ENCODE measurements around the gene GRIK3.

The GRIK3 gene

DNA sequence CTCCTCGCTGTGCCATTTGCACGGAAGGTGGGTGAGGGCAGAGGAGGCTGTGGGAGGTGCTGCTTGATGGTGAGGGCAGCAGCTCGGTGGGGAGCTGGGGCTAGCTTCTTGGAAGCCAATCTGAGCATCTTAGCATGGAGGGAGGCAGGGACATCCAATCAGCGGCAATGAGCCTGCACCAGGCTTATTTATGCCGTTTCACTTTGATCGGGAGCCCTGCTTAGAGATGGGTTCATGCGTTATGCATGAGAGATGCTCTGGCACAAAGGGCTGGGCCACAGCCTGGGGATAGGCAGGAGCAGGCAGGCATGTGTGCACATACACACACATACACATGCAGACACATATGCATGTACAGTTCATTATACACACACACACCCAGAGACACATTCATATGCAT lies 220.2 kb downstream of the GRIK3 start:
- no peak for DNase-seq

DNA sequence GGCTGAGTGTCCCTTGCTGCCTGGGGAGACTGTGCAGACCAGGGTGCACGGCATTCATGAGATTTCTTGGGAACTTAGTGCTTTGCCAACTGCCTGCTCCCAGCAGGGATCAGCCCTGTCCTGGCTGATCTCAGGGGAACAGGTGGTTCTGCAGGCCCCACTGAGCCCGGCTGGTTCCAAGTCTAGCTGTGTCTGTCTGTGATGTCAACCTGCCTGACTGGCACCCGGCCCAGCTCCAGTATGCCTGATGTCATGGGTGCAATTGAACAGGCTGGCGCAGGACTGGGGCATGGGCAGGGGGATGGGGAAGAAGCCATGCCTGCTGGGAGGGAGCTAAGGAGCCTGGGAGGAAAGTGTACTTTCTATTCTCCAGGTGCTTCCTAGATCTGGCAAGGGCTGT lies 227.1 kb downstream of the GRIK3 start:
- no peak for DNase-seq

DNA sequence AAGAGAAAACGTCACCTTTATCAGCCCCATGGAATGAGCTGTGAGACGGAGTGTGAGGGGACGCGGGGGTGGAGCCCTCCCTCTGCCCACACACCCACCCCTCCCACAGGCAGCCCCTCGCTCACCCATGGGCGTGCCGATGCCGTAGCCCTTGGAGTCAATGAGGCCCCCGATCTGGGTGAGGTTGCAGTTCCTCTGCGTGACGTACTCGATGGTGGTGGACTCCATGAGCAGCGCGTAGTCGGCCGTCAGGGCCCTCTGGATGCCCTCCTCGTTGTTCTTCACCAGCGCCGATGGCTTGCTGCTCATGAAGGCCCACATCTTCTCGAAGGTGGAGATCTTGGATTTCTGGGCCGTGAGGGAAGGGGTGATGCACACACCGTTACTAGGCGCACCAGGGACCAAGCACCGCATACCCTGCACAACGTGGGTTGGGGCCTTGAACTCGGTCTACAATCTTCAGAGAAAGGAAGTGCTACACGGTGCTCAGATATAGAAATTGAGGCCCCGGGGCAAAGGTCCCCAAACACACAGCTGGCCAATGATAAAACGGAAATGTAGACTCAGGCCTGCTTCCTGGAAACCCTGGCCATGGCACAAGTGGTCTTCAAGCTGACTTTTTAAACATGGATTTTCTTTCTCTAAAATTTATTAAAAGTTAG lies 228.2 kb downstream of the GRIK3 start:
- DNase-seq: no peak

DNA sequence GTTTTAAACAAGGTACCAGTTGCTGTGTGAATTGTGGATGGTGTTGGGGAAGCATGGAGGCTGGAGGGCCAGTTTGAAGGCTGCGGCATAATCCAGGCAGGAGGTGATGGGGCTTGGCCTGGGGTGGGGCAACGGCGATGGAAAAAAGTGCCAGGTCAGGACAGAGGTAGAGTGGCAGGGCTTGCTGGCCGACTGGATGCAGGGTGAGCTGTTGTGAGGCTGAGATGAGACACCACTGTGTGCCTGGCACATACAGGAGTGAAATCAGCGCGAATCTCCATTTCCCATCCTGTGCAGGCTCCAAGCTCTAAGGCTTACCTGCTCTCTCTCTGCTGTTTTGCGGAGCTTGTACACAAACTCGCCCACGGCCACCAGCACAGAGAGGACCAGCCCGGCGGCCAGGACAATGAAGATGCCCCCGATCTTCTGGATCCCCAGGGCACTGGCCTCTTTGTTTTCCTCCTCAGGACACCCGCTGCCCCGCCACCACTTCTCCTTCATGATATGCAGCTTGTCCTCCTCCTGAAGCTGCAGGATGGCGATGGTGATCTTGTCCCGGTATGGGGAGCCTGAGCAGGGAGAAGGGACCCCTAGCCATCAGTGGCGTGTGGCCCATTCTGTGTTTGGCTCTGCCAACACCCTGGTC lies 229.5 kb downstream of the GRIK3 start:
- no peak for DNase-seq

DNA sequence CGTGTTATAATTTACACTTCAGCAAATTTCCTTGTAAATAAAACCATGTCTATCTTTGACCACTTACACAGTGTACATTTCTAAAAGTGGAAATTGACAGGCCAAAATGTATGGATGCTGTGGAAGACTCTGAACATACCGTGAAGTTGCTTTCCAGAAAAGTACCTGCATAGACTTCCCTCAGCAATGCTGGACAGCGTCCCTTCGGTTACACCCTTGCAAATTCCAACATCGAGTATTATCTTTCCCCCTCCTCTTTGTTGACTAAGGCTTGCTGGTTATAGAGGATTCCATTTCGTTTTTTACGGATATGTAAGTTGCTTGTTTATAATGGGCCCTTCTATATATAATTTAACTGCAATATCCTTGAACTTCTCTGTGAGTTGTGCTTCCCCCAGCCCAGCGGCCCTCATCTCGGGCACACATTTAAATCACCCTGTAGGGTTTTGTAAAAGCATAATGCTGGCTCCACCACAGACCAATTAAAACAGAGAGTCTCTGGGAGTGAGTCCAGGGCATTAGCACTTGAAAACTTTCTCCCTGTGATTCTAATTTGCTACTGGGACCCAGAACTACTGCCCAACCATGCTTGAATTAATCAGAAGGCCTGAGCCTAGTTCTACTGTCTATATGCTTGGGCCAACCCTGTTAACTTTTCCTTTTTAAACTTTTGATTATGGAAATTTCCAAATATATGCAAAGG lies 230.3 kb downstream of the GRIK3 start:
- DNase-seq: no peak

DNA sequence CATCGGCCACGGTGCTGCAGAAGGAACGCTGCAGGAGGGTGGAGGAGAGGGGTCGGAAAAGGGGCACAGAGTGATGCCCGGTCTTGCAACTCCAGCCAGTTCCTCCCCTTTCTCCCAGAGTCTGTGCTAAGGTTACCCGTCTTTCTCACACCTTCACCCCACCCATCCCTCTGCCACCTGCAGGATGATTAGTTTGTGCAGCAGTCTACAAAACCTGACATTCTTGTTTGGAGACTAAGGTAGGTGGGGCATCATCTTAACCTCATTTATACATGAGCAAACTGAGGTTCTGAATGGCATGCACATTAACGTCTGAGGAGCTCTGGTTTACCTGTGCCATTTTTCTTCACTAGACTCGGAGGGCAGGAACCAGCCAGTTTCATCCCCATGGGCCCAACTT lies 232.3 kb downstream of the GRIK3 start:
- no peak for DNase-seq

DNA sequence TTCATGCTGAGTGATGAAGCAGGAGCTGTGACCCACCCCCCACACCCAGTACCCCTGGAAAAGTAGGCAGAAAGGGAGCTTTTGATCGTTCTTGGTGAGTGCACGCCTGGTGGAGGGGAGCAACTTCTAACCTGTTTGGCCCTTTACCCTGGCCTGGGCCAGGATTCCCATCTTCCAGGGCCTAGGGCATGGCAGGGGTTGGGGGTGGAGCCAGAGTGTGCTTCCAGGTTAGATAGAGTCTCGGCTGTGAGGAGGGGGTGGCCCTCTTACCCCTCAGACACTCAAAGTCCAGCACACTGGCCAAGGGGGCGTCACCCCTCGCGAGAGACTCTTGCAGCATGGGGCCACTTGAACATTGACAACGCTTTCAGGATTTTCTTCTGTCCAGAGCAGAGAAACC lies 236.6 kb downstream of the GRIK3 start:
- no peak for DNase-seq

DNA sequence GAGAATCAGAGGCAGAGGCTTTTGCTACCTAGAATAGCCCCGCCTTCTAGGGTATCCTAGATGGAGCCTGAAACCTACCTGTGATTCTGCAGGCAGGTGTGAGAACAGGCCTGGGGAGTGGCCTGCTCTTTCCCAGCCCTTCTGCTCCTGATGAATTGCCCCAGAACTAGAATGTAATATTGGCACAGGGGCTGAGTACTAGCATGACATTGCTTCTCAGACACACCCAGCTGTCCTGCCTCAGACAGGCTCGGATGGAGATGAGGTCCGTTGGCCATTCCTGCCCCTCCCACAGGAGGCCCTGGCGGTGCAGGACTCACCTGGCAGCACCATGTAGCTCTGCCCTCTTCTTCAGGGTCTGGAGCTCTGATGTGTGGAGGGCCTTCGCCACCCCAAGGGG lies 237.6 kb downstream of the GRIK3 start:
- DNase-seq: no peak

DNA sequence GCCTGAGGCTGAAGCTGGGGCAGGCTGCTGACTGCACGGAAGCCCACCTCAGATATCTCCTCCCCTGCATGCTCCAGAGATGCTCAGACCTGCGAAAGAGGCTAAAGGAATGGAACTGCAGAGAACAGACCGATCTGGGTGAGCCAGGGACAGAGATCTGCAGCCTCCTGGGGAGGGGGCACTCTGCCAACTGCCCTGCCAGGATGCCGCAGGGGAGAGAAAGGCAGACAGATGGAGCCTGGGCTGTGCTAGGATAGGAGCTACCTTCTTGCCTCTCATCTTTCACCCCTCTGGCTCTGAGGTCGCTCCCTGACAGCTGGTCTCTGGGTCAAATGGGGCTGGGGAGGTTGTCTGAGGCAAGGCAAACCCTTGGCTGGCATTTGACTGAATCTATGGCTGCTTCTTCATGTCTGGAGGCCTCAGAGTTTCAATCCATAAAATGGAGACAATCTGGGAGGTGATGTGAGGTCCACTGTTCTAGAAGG lies 238.2 kb downstream of the GRIK3 start:
- DNase-seq: no peak

DNA sequence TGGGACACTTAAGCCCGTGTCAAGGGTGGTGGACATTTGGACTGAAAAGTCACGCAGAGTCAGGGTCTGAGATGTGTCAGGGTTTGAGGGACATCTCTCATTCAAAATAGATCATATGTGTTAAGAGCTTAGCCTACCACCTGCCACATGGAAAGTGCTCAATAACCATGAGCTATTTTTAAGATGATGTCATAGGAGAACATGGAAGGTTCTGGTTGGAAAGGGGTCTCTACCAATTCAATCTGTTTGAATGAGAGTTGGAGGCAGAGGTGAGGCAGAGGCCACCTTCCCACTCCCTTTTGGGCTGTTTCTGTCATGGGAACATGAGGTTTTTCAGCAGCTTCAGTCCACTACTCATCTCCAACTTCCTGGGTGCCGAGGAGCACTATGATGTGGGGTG lies 239.9 kb downstream of the GRIK3 start:
- no peak for DNase-seq

DNA sequence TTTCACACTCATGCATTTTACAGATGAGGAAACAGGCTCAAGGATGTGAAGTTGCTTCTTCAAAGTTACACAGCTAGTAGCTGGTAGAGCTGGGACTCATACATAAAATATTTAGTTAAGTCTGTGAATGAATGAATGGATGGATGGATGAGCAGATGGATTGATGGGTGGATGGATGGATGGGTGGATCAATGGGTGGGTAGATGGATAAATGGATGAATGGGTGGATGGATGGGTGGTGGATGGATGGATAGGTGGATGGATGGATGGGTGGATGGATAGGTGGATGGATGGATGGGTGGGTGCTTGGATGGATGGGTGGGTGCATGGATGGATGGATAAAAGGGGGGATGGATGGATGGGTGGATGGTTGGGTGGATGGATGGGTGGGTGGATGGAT lies 240.9 kb downstream of the GRIK3 start:
- no peak for DNase-seq

DNA sequence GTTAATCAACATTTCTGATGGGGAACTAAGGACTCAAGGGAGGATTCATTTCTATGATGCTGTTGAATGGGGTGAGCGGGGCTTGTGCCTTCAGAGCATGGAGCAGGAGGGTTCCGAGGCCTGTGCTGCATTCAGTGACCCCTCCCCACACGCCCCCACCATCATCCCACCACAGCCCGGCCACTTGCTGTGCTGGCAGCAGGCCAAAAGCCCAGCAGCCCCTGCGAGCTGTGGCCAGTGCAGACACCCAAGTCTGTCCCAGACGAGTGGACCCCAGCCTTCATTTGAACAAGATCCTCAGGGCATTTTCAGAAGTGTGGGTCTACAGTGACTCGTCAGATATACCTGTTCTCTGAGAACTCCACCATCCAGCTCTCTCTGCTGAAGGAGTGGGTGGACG lies 242.0 kb downstream of the GRIK3 start:
- DNase-seq: no peak

DNA sequence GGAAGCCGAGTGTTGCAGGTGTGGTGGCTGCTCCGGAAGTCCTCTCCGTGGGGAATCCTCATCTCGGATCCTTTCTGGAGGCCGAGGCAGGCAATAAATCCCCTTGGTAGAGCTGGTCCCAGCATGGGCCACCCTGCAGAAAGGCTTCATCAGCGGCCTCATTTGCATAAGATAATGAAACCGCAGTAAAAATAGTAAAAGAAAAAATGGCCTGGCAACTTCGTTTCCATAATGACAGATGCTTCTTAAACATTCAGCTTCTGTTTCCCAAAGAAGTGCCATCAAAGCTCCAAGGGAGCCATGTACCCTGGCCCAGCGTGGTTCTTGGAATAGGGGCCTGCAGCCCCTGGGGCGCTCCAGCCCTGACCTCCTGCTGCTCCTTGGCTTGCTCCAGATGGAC lies 244.1 kb downstream of the GRIK3 start:
- DNase-seq: no peak

DNA sequence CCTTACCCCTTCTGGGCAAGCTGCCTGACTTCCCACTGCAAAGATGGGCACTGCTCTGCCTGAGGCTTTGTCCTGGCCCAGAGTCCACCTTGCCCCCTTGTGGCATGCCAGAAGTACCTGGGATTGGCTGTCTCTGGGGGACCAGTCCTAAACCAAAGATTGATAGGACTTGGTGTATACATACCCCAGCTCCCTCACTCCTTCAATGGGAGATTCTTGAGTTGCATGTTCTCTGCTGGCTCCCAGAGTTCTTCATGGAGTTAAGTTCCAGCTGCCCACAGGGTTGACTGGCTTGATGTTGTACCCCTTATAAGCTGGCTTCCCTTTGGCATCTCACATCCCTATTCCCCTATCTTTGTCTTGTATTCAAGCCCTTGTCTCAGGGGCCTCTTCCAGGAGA lies 244.8 kb downstream of the GRIK3 start:
- no peak for DNase-seq

DNA sequence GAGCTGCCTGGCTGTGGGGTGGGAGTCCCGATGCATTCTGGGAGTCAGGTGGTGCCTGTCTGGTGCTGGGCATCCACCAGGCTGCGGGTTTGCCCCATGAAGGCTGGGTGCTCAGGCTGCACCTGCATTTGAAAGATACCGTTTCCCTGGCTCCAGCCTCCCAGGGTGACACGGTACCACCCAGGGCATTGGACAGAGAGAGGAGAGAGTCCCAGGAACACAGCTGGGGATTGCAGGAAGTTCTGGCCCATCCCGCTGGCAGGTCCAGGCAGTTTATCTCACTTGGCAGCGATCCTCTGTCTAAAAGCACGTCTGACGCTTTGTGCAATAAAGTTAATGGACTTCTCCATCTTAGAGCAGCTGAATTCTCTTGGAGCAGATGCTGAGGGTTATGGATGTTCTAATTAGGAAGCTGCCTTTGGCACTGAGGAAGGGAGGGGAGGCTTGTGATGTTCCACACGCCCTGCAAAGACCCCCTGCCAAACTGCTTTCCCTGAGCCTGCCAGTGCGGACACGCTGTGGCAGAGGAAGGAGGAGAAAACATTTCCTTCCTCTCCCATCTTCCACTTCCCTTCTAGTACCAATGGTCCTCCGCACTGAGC lies 246.9 kb downstream of the GRIK3 start:
- DNase-seq: no peak

DNA sequence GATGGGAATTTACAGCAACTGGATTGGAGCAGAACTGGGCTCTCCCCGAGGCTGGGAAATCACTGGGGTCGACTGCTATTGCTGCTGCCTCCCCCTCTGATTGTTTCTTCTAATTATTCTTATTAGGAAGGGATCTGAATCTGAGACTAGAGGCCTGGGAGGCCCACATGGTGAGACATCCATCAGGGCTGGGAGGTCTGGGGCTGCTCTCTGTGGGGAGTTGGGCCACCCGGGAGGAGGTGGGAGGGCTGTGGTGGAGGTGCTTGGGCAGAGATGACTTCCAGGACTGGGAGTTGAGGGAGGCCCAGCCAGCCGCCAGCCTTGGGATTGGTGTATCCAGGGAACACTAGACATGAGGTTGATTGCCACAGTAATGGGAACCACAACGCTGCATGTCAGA lies 247.9 kb downstream of the GRIK3 start:
- DNase-seq: no peak

DNA sequence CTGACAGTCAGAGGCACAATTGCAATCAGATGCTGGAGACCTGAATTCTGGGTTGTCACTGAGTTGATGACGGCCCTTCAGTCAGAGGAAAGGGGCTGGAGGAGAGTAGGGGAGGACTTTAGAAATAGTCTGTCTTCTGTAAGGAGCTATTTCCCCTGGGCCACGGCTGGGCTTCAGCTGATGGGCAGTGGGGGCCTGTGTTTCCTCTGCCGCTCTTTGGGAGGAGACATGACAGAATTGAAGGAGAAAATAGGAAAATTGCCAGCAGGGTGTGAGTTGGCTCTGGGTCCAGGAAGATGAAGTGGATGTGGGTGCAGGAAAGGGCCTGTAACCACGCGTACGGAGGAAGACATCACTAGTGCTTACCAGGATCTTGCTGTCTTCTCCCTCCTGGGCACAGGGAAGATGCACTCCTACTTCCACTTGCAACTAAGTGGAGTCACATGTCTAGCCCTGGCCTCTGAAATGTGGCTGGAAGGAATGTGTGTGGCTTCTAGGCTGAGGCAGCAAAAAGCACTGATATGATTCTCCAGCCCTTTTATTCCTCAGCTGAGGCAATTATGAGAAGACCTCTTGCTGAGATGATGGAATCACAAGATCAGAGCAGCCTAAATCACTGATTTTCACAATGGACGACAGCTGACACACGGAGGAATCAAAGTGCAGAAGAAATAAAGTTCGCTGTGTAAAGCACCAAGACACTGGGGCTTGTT lies 250.0 kb downstream of the GRIK3 start:
- DNase-seq: no peak

DNA sequence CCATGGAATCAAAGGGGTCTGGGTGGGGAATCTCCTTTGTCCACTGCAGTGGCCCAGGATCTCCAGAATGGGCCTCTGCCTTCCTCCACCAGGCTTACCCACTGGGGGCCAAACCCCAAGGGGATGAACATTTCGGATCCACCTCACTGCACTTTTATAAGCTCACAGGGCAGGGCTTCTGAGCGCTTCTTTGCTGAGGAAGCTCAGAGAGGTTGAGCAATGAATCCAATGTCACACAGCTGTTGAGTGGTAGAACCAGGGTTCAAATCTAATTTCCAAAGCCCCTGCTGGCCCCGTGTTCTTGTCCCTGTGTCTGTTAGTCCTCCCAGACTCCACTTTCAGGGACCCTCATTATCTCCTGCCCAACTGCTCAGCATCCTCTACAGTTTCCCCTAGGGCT lies 250.8 kb downstream of the GRIK3 start:
- no peak for DNase-seq

DNA sequence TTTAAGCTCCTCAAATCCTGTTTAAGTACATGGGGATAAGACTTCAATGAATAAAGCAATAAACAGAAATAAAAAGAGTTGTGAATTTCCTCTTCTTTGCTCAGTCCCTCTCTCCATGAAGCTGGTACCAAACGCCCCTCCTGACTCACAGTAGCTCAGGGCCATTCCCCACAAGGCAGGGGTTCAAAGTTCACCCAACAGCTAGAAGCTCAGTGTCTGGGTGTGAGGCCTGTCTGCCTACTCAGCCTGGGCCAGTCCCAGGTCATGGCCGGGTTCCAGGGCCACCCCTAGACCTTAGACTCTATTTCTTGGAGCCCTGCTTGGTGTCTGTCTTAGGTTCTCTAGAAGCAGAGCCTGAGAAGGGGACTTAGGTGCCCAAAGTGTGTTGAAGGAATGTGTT lies 251.5 kb downstream of the GRIK3 start:
- DNase-seq: no peak

DNA sequence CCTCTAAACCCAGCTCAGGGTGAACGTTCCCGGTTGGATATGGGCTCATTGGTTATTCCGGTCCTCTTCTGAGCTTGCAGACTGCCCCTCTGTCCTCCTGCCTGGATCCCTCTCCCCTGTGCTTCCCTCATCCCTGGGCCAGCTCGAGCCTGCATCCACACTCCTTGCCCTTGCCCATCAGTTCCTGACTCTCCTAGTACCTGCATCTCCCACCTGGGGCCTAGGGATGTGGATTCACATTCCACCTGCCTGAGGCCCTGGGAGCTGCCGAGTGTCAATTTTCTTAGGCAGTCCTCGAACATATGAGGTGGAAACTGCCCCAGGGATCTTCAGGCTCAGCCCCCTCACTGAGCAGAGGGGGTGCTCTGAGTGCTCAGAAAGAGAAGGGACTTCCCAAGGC lies 252.2 kb downstream of the GRIK3 start:
- no peak for DNase-seq

DNA sequence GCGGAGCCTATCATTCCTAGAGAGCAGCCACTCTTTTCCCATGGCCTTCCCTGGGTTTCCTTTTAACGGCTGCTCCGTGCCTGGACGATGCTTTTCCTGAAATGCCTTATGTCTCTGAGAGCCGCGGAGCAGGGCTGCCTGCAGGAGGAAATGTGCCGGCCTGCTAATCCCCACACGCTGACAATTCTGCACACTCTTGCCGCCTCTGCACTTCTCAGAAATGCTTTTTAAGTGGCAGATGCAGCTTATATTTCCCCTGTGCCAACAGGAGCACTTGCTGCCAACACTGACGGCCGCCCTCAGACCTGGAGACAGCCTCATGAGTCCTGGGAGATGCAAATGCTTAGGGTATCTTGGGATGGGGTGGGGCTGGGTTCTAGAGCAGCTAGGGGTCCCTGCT lies 253.2 kb downstream of the GRIK3 start:
- no peak for DNase-seq

DNA sequence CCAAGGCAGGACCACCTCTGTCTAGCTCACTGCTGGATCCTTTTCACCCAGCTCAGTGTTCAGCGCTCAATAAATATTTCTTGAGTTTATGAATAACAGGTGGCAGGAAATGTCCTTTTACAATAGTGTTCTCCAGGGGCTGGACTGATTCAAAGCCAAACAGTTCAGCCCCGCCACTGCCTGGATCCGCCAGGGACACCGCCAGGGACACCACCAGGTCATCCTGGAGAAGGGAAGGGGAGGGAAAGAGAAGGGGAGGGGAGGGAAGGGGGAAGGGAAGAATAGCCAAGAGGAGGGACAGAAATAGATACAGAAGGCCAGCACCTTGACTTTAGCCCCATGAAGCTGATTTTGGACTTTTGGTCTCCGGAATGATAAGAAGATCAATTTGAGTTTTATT lies 255.6 kb downstream of the GRIK3 start:
- no peak for DNase-seq
